HG03442 (cell line): ENCODE results near the gene TGFBR2.

Source experiments
- ATAC-seq: cut with Tn5 transposase; IDR thresholded peaks from one replicate; pipeline ENCODE4 v1.9.1; 2021; ENCODE audit warnings: mild to moderate bottlenecking, moderate library complexity; ENCODE audit not compliant: unreplicated experiment

The TGFBR2 gene

DNA sequence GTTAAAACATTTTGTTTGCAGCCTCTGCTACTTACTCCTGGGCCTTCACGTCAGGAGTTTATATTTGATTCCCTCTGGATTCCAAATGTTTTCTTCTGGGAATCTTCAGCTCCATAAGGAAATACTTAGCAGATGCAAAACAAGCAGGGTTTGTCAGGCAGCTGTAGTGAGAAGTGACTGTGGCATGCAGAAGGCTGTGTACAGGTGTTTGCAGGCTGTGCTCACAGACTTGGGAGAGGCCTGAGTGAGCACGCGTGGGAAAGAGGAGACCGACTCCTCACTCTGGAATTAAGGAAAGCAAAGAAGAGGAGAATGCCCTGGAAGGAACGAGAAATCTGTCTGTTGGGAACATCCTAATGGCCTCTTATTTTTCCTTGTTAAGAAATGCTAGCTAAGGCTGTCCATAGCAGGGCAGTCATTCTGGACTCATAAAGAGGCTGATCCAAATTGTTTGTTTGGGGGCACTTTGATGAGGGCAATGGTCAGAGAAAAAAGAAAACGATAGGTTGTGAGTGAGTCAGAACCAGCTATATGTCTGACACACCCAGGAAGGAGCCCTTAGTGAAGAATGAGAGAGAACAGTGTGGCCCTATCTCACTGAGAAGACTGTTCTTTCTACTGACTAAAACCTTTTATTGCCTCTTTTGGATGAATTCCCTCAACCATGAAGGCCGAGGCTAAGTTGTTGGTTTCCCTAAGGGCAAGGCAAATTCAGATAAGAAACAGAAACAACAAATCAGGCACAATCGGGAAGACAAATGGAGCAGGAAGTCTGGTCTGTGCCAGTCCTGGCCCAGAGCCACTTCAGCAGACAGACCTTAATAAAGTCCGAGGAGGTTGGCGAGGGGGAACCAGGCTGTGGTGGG is 82.6 kb downstream of the TGFBR2 start:
- ATAC-seq: no peak

- ATAC-seq: no peak
Measured at GRCh38 chr3:30690199-30690598, 83.8 kb downstream of the TGFBR2 start.

DNA sequence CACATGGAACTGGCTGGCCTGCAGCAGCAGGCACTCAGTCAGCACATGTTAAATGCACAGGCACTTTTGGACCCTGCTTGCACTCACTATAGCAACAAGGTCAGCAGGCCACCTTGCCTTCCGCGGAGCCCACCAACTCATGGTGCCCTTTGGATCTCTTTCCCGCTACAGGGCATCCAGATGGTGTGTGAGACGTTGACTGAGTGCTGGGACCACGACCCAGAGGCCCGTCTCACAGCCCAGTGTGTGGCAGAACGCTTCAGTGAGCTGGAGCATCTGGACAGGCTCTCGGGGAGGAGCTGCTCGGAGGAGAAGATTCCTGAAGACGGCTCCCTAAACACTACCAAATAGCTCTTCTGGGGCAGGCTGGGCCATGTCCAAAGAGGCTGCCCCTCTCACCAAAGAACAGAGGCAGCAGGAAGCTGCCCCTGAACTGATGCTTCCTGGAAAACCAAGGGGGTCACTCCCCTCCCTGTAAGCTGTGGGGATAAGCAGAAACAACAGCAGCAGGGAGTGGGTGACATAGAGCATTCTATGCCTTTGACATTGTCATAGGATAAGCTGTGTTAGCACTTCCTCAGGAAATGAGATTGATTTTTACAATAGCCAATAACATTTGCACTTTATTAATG is 85.0 kb downstream of the TGFBR2 start:
- no peak for ATAC-seq

DNA sequence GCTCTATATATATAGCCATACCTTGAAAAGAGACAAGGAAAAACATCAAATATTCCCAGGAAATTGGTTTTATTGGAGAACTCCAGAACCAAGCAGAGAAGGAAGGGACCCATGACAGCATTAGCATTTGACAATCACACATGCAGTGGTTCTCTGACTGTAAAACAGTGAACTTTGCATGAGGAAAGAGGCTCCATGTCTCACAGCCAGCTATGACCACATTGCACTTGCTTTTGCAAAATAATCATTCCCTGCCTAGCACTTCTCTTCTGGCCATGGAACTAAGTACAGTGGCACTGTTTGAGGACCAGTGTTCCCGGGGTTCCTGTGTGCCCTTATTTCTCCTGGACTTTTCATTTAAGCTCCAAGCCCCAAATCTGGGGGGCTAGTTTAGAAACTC is 85.5 kb downstream of the TGFBR2 start:
- no peak for ATAC-seq

DNA sequence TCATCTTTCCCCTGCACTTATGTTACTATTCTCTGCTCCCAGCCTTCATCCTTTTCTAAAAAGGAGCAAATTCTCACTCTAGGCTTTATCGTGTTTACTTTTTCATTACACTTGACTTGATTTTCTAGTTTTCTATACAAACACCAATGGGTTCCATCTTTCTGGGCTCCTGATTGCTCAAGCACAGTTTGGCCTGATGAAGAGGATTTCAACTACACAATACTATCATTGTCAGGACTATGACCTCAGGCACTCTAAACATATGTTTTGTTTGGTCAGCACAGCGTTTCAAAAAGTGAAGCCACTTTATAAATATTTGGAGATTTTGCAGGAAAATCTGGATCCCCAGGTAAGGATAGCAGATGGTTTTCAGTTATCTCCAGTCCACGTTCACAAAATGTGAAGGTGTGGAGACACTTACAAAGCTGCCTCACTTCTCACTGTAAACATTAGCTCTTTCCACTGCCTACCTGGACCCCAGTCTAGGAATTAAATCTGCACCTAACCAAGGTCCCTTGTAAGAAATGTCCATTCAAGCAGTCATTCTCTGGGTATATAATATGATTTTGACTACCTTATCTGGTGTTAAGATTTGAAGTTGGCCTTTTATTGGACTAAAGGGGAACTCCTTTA is 86.2 kb downstream of the TGFBR2 start:
- no peak for ATAC-seq

DNA sequence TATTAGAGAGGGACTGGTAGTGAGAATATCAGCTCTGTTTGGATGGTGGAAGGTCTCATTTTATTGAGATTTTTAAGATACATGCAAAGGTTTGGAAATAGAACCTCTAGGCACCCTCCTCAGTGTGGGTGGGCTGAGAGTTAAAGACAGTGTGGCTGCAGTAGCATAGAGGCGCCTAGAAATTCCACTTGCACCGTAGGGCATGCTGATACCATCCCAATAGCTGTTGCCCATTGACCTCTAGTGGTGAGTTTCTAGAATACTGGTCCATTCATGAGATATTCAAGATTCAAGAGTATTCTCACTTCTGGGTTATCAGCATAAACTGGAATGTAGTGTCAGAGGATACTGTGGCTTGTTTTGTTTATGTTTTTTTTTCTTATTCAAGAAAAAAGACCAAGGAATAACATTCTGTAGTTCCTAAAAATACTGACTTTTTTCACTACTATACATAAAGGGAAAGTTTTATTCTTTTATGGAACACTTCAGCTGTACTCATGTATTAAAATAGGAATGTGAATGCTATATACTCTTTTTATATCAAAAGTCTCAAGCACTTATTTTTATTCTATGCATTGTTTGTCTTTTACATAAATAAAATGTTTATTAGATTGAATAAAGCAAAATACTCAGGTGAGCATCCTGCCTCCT is 87.2 kb downstream of the TGFBR2 start:
- peak; percentile 95 for ATAC-seq

- no peak for ATAC-seq
Measured at GRCh38 chr3:30694148-30694547, 87.7 kb downstream of the TGFBR2 start.

DNA sequence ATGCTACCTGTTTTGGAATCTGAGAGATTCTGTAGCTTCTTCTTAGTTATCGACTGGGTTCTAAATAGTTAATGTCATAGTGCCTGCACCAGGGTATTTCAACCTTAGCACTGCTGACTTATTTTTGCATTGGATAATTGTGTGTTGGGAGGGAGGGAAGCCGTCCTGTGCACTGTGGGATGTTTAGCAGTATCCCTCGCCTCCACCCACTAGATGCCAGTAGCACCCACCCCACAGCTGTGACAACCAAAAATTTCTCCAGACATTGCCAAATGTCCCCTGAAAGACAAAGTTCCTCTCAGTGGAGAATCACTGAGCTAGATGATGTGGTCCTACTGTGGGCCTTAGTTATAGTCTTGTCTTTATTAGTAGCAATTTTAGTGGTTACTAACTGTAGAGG is 88.3 kb downstream of the TGFBR2 start:
- no peak for ATAC-seq

DNA sequence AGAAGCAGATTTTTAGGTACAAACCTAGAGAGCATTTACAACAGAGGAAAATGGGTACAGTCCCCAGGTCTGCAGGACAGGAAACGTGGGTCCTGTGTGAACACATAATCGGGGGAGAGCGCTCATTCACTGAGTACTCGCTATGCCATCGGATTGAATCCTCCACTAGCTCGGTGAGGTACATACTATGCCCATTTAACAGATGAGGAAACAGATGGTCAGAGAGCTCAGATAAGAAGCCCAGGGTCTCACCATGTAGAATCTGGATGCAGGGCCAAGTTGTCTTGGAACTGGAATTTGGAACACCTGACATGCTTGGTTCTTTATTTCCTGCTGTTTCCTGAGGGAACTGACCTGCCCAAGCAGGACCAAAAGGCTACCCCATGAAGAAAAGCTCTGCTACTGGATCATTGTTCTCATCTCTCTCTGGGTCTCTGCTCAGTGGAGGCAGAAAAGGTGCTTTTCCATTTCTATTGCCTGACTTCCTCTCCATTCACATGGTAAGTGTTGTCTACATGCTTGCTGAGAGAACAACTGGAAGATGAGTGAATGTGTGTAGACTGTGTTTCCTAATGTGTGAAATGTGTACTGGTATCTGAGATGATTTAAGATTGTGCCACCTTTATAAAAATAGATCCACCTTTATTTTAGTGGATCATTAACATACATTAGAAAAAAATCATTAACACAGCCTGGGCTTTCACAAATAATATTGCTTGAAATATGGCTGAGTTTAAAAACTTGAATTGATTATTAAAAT is 89.1 kb downstream of the TGFBR2 start:
- no peak for ATAC-seq

DNA sequence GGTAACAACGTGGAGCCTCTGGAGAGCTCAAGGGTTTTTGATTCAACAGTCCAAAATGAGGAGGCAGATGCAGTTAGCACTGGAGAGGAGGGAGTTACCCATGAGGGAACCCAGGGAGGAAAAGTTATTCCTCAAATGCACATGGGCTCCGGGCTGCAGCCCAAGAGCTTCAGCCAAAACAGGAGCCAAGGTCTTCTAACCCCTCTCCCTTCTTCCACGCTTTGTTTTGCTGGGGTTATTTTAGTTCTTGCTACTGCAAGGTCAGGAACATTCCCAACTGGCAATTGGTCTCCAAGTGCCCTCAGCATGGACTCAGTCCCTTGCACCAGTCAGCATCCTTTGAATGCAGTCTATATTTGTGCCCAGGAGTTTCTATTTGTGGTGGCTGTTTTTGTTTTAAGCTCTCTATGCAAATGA is 90.0 kb downstream of the TGFBR2 start:
- no peak for ATAC-seq

- ATAC-seq: no peak
Measured at GRCh38 chr3:30696896-30697295, 90.5 kb downstream of the TGFBR2 start.

- no peak for ATAC-seq
Measured at GRCh38 chr3:30698549-30698948, 92.1 kb downstream of the TGFBR2 start.

- no peak for ATAC-seq
Measured at GRCh38 chr3:30699927-30700326, 93.5 kb downstream of the TGFBR2 start.

DNA sequence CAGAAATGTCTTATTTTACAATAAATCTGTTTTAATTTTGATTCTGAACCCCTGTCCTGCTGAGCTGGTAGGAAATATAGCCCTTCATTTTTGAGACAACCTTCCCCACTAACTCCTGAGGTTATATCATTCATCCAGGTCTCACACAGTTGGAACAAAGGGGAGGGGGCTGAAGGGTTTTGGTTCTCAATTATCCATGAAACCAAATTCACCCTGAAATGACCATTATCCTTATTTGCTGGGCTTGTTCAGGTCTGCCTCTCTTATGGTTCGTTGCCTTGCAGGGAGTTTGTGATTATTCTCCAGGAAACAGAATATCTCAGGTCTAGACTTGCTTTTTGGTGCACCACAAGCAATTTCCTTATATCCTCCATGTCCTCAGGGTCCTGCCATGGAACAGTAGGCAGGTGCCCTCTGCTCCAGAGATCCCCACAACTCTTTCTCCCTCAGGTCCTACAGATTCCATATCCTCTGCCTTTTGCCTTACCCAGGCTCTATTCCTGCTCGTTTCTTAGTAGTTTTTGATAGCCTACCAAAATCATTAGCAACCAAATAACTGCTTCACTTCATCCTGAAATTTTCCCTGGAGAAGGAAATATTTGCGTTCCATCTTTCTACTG is 94.4 kb downstream of the TGFBR2 start:
- no peak for ATAC-seq

- ATAC-seq: no peak
Measured at GRCh38 chr3:30702038-30702827, 95.8 kb downstream of the TGFBR2 start.

DNA sequence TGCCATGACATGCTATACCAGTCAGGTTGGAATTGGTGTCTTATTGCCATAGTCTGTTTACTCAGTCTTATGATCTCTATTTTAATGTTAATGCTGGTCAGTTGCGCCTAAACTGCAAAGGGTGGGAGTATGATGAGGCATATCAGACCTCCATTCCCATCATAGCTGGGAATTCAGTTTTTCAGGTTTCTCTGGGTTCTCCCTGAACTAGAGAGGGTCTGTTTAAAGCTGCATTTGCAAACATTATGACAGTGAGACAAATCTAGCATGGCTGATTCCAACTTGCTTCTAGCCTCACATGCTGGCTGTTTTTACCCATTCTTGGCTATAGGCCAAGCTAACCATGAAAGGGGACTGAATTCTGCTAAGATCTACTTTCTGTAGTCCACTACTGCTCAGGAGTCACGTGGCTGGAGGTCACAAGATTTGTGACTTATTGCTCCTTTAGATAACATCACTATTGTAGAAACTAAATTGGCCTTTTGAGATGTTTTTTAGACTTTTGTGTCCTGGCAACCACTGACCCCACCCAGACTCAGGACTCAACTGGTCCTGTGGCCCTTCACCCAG is 96.5 kb downstream of the TGFBR2 start:
- no peak for ATAC-seq

DNA sequence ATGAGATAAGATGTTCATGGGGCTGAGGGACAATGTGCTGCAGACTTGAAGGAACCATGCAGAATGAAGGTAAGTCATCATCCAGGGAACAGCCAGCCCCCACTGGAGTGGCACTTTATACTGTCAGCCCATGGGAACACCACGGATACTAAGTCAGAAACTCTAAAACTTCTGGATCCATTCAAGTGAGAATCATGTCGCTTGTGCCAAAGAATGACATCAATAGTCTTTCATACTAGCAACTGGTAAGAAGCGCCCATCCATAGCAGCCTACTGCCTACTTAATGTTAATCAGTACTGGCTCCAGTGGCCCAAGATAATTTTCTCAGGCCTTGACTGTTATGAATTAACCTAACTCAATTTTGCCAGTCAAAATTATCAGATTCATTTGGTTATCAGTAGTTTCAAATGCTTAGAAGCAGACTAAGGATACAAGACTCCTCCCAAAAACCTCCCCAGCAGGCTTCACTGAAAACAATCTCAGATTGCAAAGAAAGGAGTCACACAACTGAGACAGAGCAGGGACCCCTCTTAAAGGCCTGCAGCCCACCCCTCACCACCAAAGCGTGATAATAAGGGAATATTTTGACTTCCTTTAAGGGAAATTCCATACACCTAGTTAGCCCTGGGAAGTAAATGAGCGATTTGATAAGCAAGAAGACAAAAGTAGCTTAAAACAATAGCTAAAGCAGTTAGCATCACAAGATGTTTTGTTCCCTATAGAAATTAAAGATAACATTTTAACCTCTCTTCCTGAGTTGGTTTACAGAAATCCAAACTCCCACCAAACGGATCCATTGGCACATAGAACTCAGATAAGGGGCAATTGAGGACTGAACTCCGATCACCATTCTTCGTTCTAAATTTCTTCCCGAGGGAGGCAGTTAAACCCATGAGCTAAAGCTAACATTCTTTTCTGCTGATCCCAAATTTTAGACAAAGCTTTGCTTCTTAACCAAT is 98.8 kb downstream of the TGFBR2 start:
- no peak for ATAC-seq

GRCh38 chr3:30707825-30708224 is 101.4 kb downstream of the TGFBR2 start:
- no peak for ATAC-seq
